ENCODE results near the gene CEP76. TPM values are rescaled to one million over a fixed set of nuclear protein-coding genes. Genes with fewer than 3 reads are reported as not detected.

CEP76 gene
- polyA plus RNA-seq, 1 of the 3 experiments (the other 2 are of a cell fraction): 6.4 TPM

GRCh38 chr18:12640881-12641200 lies 61.7 kb downstream of the CEP76 start:
- Histone ChIP-seq H3K4me1 (ENCODE audit: control insufficient read depth in 1 of 2, insufficient read depth in 2 of 2, low read depth in 1 of 2, low read length in 1 of 2) (peaks cover 6 to 12% of the 10 kb centered on the region in 2 experiments; a peak in 3 of 4 replicates), H2AFZ (ENCODE audit: low read depth) (no peak overlapping the region), H3K36me3 (replicated peaks in 1 of 2; ENCODE audit: control insufficient read depth in 1 of 2, insufficient read depth in 2 of 2, low read length in 1 of 2) (no peaks in the 10 kb centered on the region), H3K4me2 (peak overlapping the region; percentile 48), H3K9me2 (no peaks in the 10 kb centered on the region), H3K79me2 (ENCODE audit: insufficient read depth) (peaks cover 83% of the 10 kb centered on the region), H3F3A (replicated peaks; ENCODE audit: insufficient read depth) (peaks cover 14% of the 10 kb centered on the region), H3K27ac (ENCODE audit: low read depth in 2 of 2, low read length in 1 of 2) (peak overlapping the region; percentile 2 to 74; a peak in 3 of 4 replicates), H3K27me3 (ENCODE audit: insufficient read depth) (no peaks in the 10 kb centered on the region), H4K20me1 (ENCODE audit: insufficient read depth) (no peaks in the 10 kb centered on the region; the same call in 1 of the 2 replicates), H3K9ac (peak overlapping the region; percentile 5; the same call in 1 of the 2 replicates), H3K9me3 (no peaks in the 10 kb centered on the region), H3K4me3 (ENCODE audit: low read depth in 2 of 2, low read length in 1 of 2) (0 out of 4 replicates have a peak overlapping the region, but pooled peaks of 1 of the 2 experiments have one; percentile 20)
- no peak for DNase-seq
- TF ChIP-seq CTCF (IDR thresholded peaks at IDR 0.05): 0 out of 2 replicates have a peak, but pooled peaks have one; percentile 5
- TF ChIP-seq RAD21 (IDR thresholded peaks at IDR 0.05; ENCODE audit: low read length): no peak
- POLR2A ChIA-PET: no interaction called here
- whole genome bisulfite sequencing (ENCODE audit: low lambda C conversion rate): 79% methylated on average over 6 of the region's 6 CpGs
- CTCF ChIA-PET: interaction anchor here (1.1 kb wide), 1 partner anchor 218 kb away, joined by 3 read pairs; no protein-coding TSS in a partner anchor

GRCh38 chr18:12639990-12640880 lies 62.3 kb downstream of the CEP76 start:
- peaks cover 14% of the 10 kb centered on the region for H3F3A ChIP-seq (replicated peaks; ENCODE audit: insufficient read depth)
- H3K27me3 ChIP-seq (ENCODE audit: insufficient read depth): no peaks in the 10 kb centered on the region
- no peak overlapping the region for H2AFZ ChIP-seq (ENCODE audit: low read depth)
- H4K20me1 ChIP-seq (ENCODE audit: insufficient read depth): no peaks in the 10 kb centered on the region; the same call in 1 of the 2 replicates
- ChIA-PET CTCF (interaction anchor here (1.1 kb wide), 1 partner anchor 217 kb away, joined by 3 read pairs; no protein-coding TSS in a partner anchor), POLR2A (no interaction called here)
- H3K79me2 ChIP-seq (ENCODE audit: insufficient read depth): peaks cover 83% of the 10 kb centered on the region
- no peaks in the 10 kb centered on the region for H3K36me3 ChIP-seq (replicated peaks in 1 of 2; ENCODE audit: control insufficient read depth in 1 of 2, insufficient read depth in 2 of 2, low read length in 1 of 2)
- TF ChIP-seq PBX3 (IDR thresholded peaks at IDR 0.05) (peak; percentile 62), TCF12 (IDR thresholded peaks at IDR 0.05) (peak; percentile 58), MAX (IDR thresholded peaks at IDR 0.05; ENCODE audit: low read depth) (0 out of 2 replicates have a peak, but pooled peaks have one; percentile 30), FOXJ3 (CRISPR knock-in tag; IDR thresholded peaks at IDR 0.05) (no peak), RAD21 (IDR thresholded peaks at IDR 0.05; ENCODE audit: low read length) (no peak), CTCF (IDR thresholded peaks at IDR 0.05) (peak; percentile 11; the same call in 1 of the 2 replicates)
- H3K9me2 ChIP-seq: no peaks in the 10 kb centered on the region
- WGBS (ENCODE audit: low lambda C conversion rate): 45% methylated on average over 5 of the region's 5 CpGs
- peaks cover 3 to 12% of the 10 kb centered on the region in 2 experiments; a peak in 3 of 4 replicates for H3K4me1 ChIP-seq (ENCODE audit: control insufficient read depth in 1 of 2, insufficient read depth in 2 of 2, low read depth in 1 of 2, low read length in 1 of 2)
- 0 out of 4 replicates have a peak overlapping the region, but pooled peaks of 1 of the 2 experiments have one; percentile 20 for H3K4me3 ChIP-seq (ENCODE audit: low read depth in 2 of 2, low read length in 1 of 2)
- peak overlapping the region; percentile 29 to 74; a peak in 3 of 4 replicates for H3K27ac ChIP-seq (ENCODE audit: low read depth in 2 of 2, low read length in 1 of 2)
- H3K9me3 ChIP-seq: no peaks in the 10 kb centered on the region
- DNase-seq: no peak
- H3K9ac ChIP-seq: no peak overlapping the region; the same call in 1 of the 2 replicates
- peak overlapping the region; percentile 48 for H3K4me2 ChIP-seq
